Activated B cell treated with CpG ODN at 0.5 μM for 24 hours (primary cell): ENCODE measurements around the gene SHROOM2. TPM values are rescaled to one million over a fixed set of nuclear protein-coding genes. Genes with fewer than 3 reads are reported as not detected.

Experiments
- ATAC-seq: fragments of 200-7000 bp; cut with Tn5 transposase; one replicate; pipeline ENCODE4 v1.10.0; 2021; ENCODE audit warnings: low read depth, mild to moderate bottlenecking, moderate library complexity
- CTCF ChIA-PET: fragments of 350-600 bp; sonication (Branson Sonifier 250); formaldehyde crosslinking; loops from one replicate; lab custom pipeline; 2021; ENCODE audit warnings: antibody characterized with exemption; lab: Charles Lee
- POLR2A ChIA-PET: fragments of 350-600 bp; sonication (Branson Sonifier 250); formaldehyde crosslinking; loops from one replicate; lab custom pipeline; 2021; ENCODE audit warnings: antibody characterized with exemption; lab: Charles Lee
- DNase-seq: peaks from one replicate; pipeline ENCODE4 v3.0.0; 2022
- H3K27ac Mint-ChIP-seq: one replicate; pipeline ENCODE4 v1.8.0; 2020; ENCODE audit warnings: mixed read lengths
- H3K27me3 Mint-ChIP-seq: one replicate; pipeline ENCODE4 v1.8.0; 2021; ENCODE audit warnings: mixed read lengths
- H3K36me3 Mint-ChIP-seq: one replicate; pipeline ENCODE4 v1.8.0; 2021; ENCODE audit warnings: low read depth, mixed read lengths
- H3K4me1 Mint-ChIP-seq: one replicate; pipeline ENCODE4 v1.8.0; 2021; ENCODE audit warnings: mixed read lengths
- H3K4me3 Mint-ChIP-seq: one replicate; pipeline ENCODE4 v1.8.0; 2020; ENCODE audit warnings: mild to moderate bottlenecking, mixed read lengths
- H3K9me3 Mint-ChIP-seq: one replicate; pipeline ENCODE4 v1.8.0; 2020; ENCODE audit warnings: mixed read lengths
- CTCF ChIP-seq: fragments of 200-600 bp; IDR thresholded peaks from one replicate; pipeline ENCODE4 v1.8.0; 2022; ENCODE audit warnings: antibody characterized with exemption, mild to moderate bottlenecking
- intact Hi-C: fragments of 100-400 bp; cut with micrococcal nuclease; formaldehyde crosslinking; loops from one replicate; pipeline ENCODE4 v1.15.1; 2024
- total RNA-seq: library from RNA; stranded (reverse); gene quantifications from 2 replicates; pipeline ENCODE4 v1.2.3, GENCODE V29; 2022

Gene SHROOM2
- total RNA-seq, 1 donor from 2014 or later, result not detected

- ATAC-seq (no peak), DNase-seq (no peak)
- CTCF ChIA-PET, result no interaction called here
- TF ChIP-seq CTCF, result no peak
- no peaks in the 10 kb centered on the region for H3K9me3 Mint-ChIP-seq
- POLR2A ChIA-PET, result interaction anchor here (0.6 kb wide), 1 partner anchor 713 kb away, joined by 3 read pairs; no protein-coding TSS in a partner anchor
- intact Hi-C loops, result no loop called here
- no peak overlapping the region for H3K4me3 Mint-ChIP-seq
- H3K36me3 Mint-ChIP-seq, result no peaks in the 10 kb centered on the region
- H3K27ac Mint-ChIP-seq, result no peak overlapping the region
- H3K27me3 Mint-ChIP-seq, result no peaks in the 10 kb centered on the region
- no peaks in the 10 kb centered on the region for H3K4me1 Mint-ChIP-seq
Observed at GRCh38 chrX:9842541-9842940, 56.3 kb downstream of the SHROOM2 start.

- ATAC-seq (no peak), DNase-seq (no peak)
- POLR2A ChIA-PET, result no interaction called here
- H3K4me1 Mint-ChIP-seq, result no peaks in the 10 kb centered on the region
- H3K27me3 Mint-ChIP-seq, result no peaks in the 10 kb centered on the region
- no peaks in the 10 kb centered on the region for H3K9me3 Mint-ChIP-seq
- no peak for TF ChIP-seq CTCF
- no peak overlapping the region for H3K4me3 Mint-ChIP-seq
- H3K27ac Mint-ChIP-seq, result no peak overlapping the region
- CTCF ChIA-PET, result no interaction called here
- H3K36me3 Mint-ChIP-seq, result no peaks in the 10 kb centered on the region
- intact Hi-C loops, result no loop called here
Observed at GRCh38 chrX:9844936-9845577, 58.8 kb downstream of the SHROOM2 start.

GRCh38 chrX:9845578-9845952, 59.3 kb downstream of the SHROOM2 start:
- intact Hi-C loops, result no loop called here
- no peaks in the 10 kb centered on the region for H3K4me1 Mint-ChIP-seq
- no peak overlapping the region for H3K4me3 Mint-ChIP-seq
- H3K27me3 Mint-ChIP-seq, result no peaks in the 10 kb centered on the region
- no peaks in the 10 kb centered on the region for H3K36me3 Mint-ChIP-seq
- no peaks in the 10 kb centered on the region for H3K9me3 Mint-ChIP-seq
- no peak overlapping the region for H3K27ac Mint-ChIP-seq
- ChIA-PET CTCF (no interaction called here), POLR2A (no interaction called here)
- no peak for TF ChIP-seq CTCF
- no peak for DNase-seq
- no peak for ATAC-seq

GRCh38 chrX:9846631-9847030, 60.4 kb downstream of the SHROOM2 start:
- Mint-ChIP-seq H3K36me3 (no peaks in the 10 kb centered on the region), H3K4me3 (no peak overlapping the region), H3K9me3 (no peaks in the 10 kb centered on the region), H3K27ac (no peak overlapping the region), H3K27me3 (no peaks in the 10 kb centered on the region), H3K4me1 (no peaks in the 10 kb centered on the region)
- intact Hi-C loops, result no loop called here
- DNase-seq (no peak), ATAC-seq (no peak)
- CTCF ChIA-PET, result no interaction called here
- no peak for TF ChIP-seq CTCF
- POLR2A ChIA-PET, result no interaction called here

- H3K36me3 Mint-ChIP-seq, result no peaks in the 10 kb centered on the region
- no peaks in the 10 kb centered on the region for H3K4me1 Mint-ChIP-seq
- ChIA-PET CTCF (no interaction called here), POLR2A (no interaction called here)
- no peaks in the 10 kb centered on the region for H3K27me3 Mint-ChIP-seq
- ATAC-seq (no peak), DNase-seq (no peak)
- H3K4me3 Mint-ChIP-seq, result no peak overlapping the region
- no peak overlapping the region for H3K27ac Mint-ChIP-seq
- no peak for TF ChIP-seq CTCF
- H3K9me3 Mint-ChIP-seq, result no peaks in the 10 kb centered on the region
- intact Hi-C loops, result no loop called here
Observed at GRCh38 chrX:9847071-9847470, 60.8 kb downstream of the SHROOM2 start.
